Measurements from ENCODE around the gene REV3L.
A peak's percentile ranks its signal among the peaks of the same experiment; 100 is the strongest.
"Not testable (repeated sequence)": the region's sequence is repeated elsewhere in the genome, so short reads cannot be mapped to it uniquely, and the experiment has no call there.

Gene REV3L

GRCh38 chr6:111283707-111284106 lies 199.3 kb downstream of the REV3L start:
- DNase-seq = no peak

- DNase-seq = no peak
Measured at GRCh38 chr6:111282515-111282914, 200.5 kb downstream of the REV3L start.

- no peak for DNase-seq
Measured at GRCh38 chr6:111280445-111280955, 202.5 kb downstream of the REV3L start.

- no peak for DNase-seq
Measured at GRCh38 chr6:111278731-111279130, 204.3 kb downstream of the REV3L start.

GRCh38 chr6:111277819-111278218 lies 205.2 kb downstream of the REV3L start:
- DNase-seq = no peak

GRCh38 chr6:111276736-111277135 lies 206.3 kb downstream of the REV3L start:
- no peak for DNase-seq

GRCh38 chr6:111276335-111276734 lies 206.7 kb downstream of the REV3L start:
- DNase-seq = no peak

- DNase-seq = no peak
Measured at GRCh38 chr6:111274593-111275217, 208.3 kb downstream of the REV3L start.

- no peak for DNase-seq
Measured at GRCh38 chr6:111270121-111270520, 212.9 kb downstream of the REV3L start.

GRCh38 chr6:111269401-111269970 lies 213.5 kb downstream of the REV3L start:
- no peak for DNase-seq

- no peak for DNase-seq
Measured at GRCh38 chr6:111267764-111268333, 215.2 kb downstream of the REV3L start.

- DNase-seq = no peak
Measured at GRCh38 chr6:111266276-111266675, 216.7 kb downstream of the REV3L start.

- DNase-seq = no peak
Measured at GRCh38 chr6:111265842-111266241, 217.2 kb downstream of the REV3L start.

- no peak for DNase-seq
Measured at GRCh38 chr6:111263837-111264236, 219.2 kb downstream of the REV3L start.

GRCh38 chr6:111260570-111261298 lies 222.3 kb downstream of the REV3L start:
- DNase-seq = no peak

- peak; percentile 99 for DNase-seq
Measured at GRCh38 chr6:111259089-111259831, 223.8 kb downstream of the REV3L start.

- DNase-seq = no peak
Measured at GRCh38 chr6:111258615-111259088, 224.4 kb downstream of the REV3L start.

GRCh38 chr6:111258010-111258409 lies 225.0 kb downstream of the REV3L start:
- DNase-seq = no peak

- DNase-seq = no peak
Measured at GRCh38 chr6:111256646-111257045, 226.4 kb downstream of the REV3L start.

GRCh38 chr6:111255838-111256237 lies 227.2 kb downstream of the REV3L start:
- not testable (repeated sequence) for DNase-seq

GRCh38 chr6:111254779-111255166 lies 228.2 kb downstream of the REV3L start:
- DNase-seq = no peak

- no peak for DNase-seq
Measured at GRCh38 chr6:111254004-111254778, 228.8 kb downstream of the REV3L start.

Measured in activated CD8-positive, alpha-beta memory T cell treated with anti-CD3 and anti-CD28 coated beads for 24 hours (primary cell).